Hippocampal formation (tissue), 2 donors: ENCODE results near the gene PPP1R3F.

Experiments
- DNase-seq, 2 donors: peaks; one replicate each; lab custom pipeline; 2025; lab: John Stamatoyannopoulos, UW

Gene PPP1R3F

GRCh38 chrX:49269767-49270248, at the start of gene PPP1R3F:
Gene PPP1R3F, plus strand, starts transcription at chrX:49269793. Its CDS starts 77 bp downstream, at chrX:49269870.
- DNase-seq: no peak

GRCh38 chrX:49220100-49220499, 49.5 kb upstream of the PPP1R3F start:
- DNase-seq: no peak

- no peak for DNase-seq
These were observed 47.7 kb upstream of the PPP1R3F start for GRCh38 chrX:49221868-49222267.

- DNase-seq: no peak
These were observed 43.7 kb upstream of the PPP1R3F start for GRCh38 chrX:49225858-49226257.

- DNase-seq: no peak
These were observed 42.6 kb upstream of the PPP1R3F start for GRCh38 chrX:49226946-49227345.

- DNase-seq: no peak
These were observed 41.9 kb upstream of the PPP1R3F start for GRCh38 chrX:49227726-49228125.

- no peak for DNase-seq
These were observed 41.4 kb upstream of the PPP1R3F start for GRCh38 chrX:49228185-49228584.

- peak in 1 of 2 donors; percentile 1 for DNase-seq
These were observed 38.9 kb upstream of the PPP1R3F start for GRCh38 chrX:49230500-49231232.

- no peak for DNase-seq
These were observed 38.1 kb upstream of the PPP1R3F start for GRCh38 chrX:49231333-49232000.

- no peak for DNase-seq
These were observed 37.1 kb upstream of the PPP1R3F start for GRCh38 chrX:49232525-49232924.

- no peak for DNase-seq
These were observed 36.4 kb upstream of the PPP1R3F start, which contains the start of gene CACNA1F for GRCh38 chrX:49233176-49233575. Gene CACNA1F, minus strand, starts transcription at chrX:49233340. Its CDS starts 31 bp downstream, at chrX:49233309.

- no peak for DNase-seq
These were observed 35.6 kb upstream of the PPP1R3F start for GRCh38 chrX:49233887-49234555.

- DNase-seq: peak in 1 of 2 donors; percentile 5
These were observed 32.5 kb upstream of the PPP1R3F start for GRCh38 chrX:49237060-49237459.

GRCh38 chrX:49238735-49239134, 30.9 kb upstream of the PPP1R3F start:
- DNase-seq: no peak

GRCh38 chrX:49242545-49243066, 27.0 kb upstream of the PPP1R3F start:
- no peak for DNase-seq

- no peak for DNase-seq
These were observed 26.4 kb upstream of the PPP1R3F start for GRCh38 chrX:49243166-49243565.

- no peak for DNase-seq
These were observed 25.4 kb upstream of the PPP1R3F start for GRCh38 chrX:49244207-49244606.

GRCh38 chrX:49246541-49246940, 23.1 kb upstream of the PPP1R3F start:
- DNase-seq: no peak

GRCh38 chrX:49247346-49247745, 22.2 kb upstream of the PPP1R3F start:
- DNase-seq: no peak

- DNase-seq: no peak
These were observed 21.4 kb upstream of the PPP1R3F start for GRCh38 chrX:49247916-49248811.

GRCh38 chrX:49249071-49249470, 20.5 kb upstream of the PPP1R3F start:
- DNase-seq: no peak
